H9 (cell line): ENCODE measurements around the gene FNIP1. TPM values are rescaled to one million over a fixed set of nuclear protein-coding genes. Genes with fewer than 3 reads are reported as not detected.

ENCODE experiments used
- DNase-seq: peaks from one replicate; pipeline ENCODE4 v3.0.0-alpha.2; 2017
- H2AFZ ChIP-seq: one replicate; pipeline ENCODE4 v1.6.1; 2013; ENCODE audit warnings: mild to moderate bottlenecking, low read length, control low read depth, moderate library complexity
- H2AK5ac ChIP-seq: 2 replicates; pipeline ENCODE4 v1.6.1; 2013; ENCODE audit warnings: low read length, control low read depth, mixed read lengths; ENCODE audit not compliant: insufficient read length
- H2BK120ac ChIP-seq: one replicate; pipeline ENCODE4 v1.6.1; 2013; ENCODE audit warnings: low read depth, mild to moderate bottlenecking, low read length, control low read depth, inconsistent platforms; ENCODE audit not compliant: poor library complexity, severe bottlenecking
- H2BK12ac ChIP-seq: 2 replicates; pipeline ENCODE4 v1.6.1; 2013; ENCODE audit warnings: low read length, control low read depth, mixed read lengths, low read depth; ENCODE audit not compliant: insufficient read length
- H2BK15ac ChIP-seq: 2 replicates; pipeline ENCODE4 v1.6.1; 2013; ENCODE audit warnings: low read depth, low read length, control low read depth
- H2BK20ac ChIP-seq: one replicate; pipeline ENCODE4 v1.6.1; 2013; ENCODE audit warnings: low read depth, mild to moderate bottlenecking, low read length, control low read depth, inconsistent platforms; ENCODE audit not compliant: poor library complexity, severe bottlenecking
- H2BK5ac ChIP-seq: 2 replicates; pipeline ENCODE4 v1.6.1; 2013; ENCODE audit warnings: low read length, control low read depth, mixed read lengths; ENCODE audit not compliant: insufficient read length
- H3K14ac ChIP-seq: 2 replicates; pipeline ENCODE4 v1.6.1; 2013; ENCODE audit warnings: low read length, control low read depth; ENCODE audit not compliant: insufficient read depth
- H3K18ac ChIP-seq: 2 replicates; pipeline ENCODE4 v1.6.1; 2013; ENCODE audit warnings: low read depth, mild to moderate bottlenecking, mixed read lengths, low read length, control low read depth; ENCODE audit not compliant: insufficient read length
- H3K23ac ChIP-seq: 2 replicates; pipeline ENCODE4 v1.6.1; 2013; ENCODE audit warnings: low read length, control low read depth, mixed read lengths, low read depth; ENCODE audit not compliant: insufficient read length
- H3K23me2 ChIP-seq: 2 replicates; pipeline ENCODE4 v1.6.1; 2013; ENCODE audit warnings: low read depth, mild to moderate bottlenecking, mixed read lengths, low read length, control low read depth; ENCODE audit not compliant: insufficient read length, poor library complexity, severe bottlenecking
- H3K27ac ChIP-seq: 2 replicates; pipeline ENCODE4 v1.5.1; 2013; ENCODE audit warnings: low read length, control low read depth, mixed read lengths, low read depth; ENCODE audit not compliant: insufficient read length
- H3K27me3 ChIP-seq: 2 replicates; pipeline ENCODE4 v1.6.1; 2013; ENCODE audit warnings: low read length, control low read depth, inconsistent platforms; ENCODE audit not compliant: insufficient read depth
- H3K4ac ChIP-seq: 2 replicates; pipeline ENCODE4 v1.6.1; 2013; ENCODE audit warnings: low read depth, mild to moderate bottlenecking, control low read depth, inconsistent platforms, low read length, moderate library complexity
- H3K4me1 ChIP-seq: 2 replicates; pipeline ENCODE4 v1.6.1; 2013; ENCODE audit warnings: low read length, control low read depth, inconsistent platforms; ENCODE audit not compliant: insufficient read depth
- H3K4me2 ChIP-seq: 2 replicates; pipeline ENCODE4 v1.6.1; 2013; ENCODE audit warnings: low read length, control low read depth, mixed read lengths; ENCODE audit not compliant: insufficient read length, insufficient read depth
- H3K56ac ChIP-seq: 2 replicates; pipeline ENCODE4 v1.6.1; 2013; ENCODE audit warnings: low read depth, mild to moderate bottlenecking, mixed read lengths, low read length, control low read depth; ENCODE audit not compliant: insufficient read length
- H3K79me1 ChIP-seq: 2 replicates; pipeline ENCODE4 v1.6.1; 2013; ENCODE audit warnings: low read depth, mild to moderate bottlenecking, moderate library complexity, low read length, control low read depth, inconsistent platforms; ENCODE audit not compliant: insufficient read depth, poor library complexity, severe bottlenecking
- H3K79me2 ChIP-seq: 2 replicates; pipeline ENCODE4 v1.6.1; 2013; ENCODE audit warnings: low read length, control low read depth, inconsistent platforms; ENCODE audit not compliant: insufficient read depth
- H3K9ac ChIP-seq: 2 replicates; pipeline ENCODE4 v1.6.1; 2013; ENCODE audit warnings: low read length, control low read depth, mixed read lengths; ENCODE audit not compliant: insufficient read length; ENCODE audit errors: extremely low read depth
- H3K9me3 ChIP-seq: one replicate; pipeline ENCODE4 v1.6.1; 2013; ENCODE audit warnings: low read depth, low read length, inconsistent platforms; ENCODE audit not compliant: control insufficient read depth
- H3T11ph ChIP-seq: one replicate; pipeline ENCODE4 v1.6.1; 2013; ENCODE audit warnings: mild to moderate bottlenecking, low read length, control low read depth, inconsistent platforms
- H4K20me1 ChIP-seq: one replicate; pipeline ENCODE4 v1.6.1; 2013; ENCODE audit not compliant: control insufficient read depth, insufficient read length, insufficient read depth
- H4K5ac ChIP-seq: 2 replicates; pipeline ENCODE4 v1.6.1; 2013; ENCODE audit warnings: low read depth, mild to moderate bottlenecking, mixed read lengths, low read length, control low read depth; ENCODE audit not compliant: insufficient read length
- H4K8ac ChIP-seq: replicated peaks from 2 replicates; pipeline ENCODE4 v1.6.1; 2013; ENCODE audit warnings: low read length, control low read depth, mixed read lengths, low read depth; ENCODE audit not compliant: insufficient read length
- H4K91ac ChIP-seq: 2 replicates; pipeline ENCODE4 v1.6.1; 2013; ENCODE audit warnings: low read depth, mild to moderate bottlenecking, moderate library complexity, mixed read lengths, low read length, control low read depth; ENCODE audit not compliant: insufficient read length
- H3K27ac Mint-ChIP-seq, 3 experiments: 2 replicates in 2 of 3; 3 replicates in 1 of 3; pipeline ENCODE4 v1.8.0; 2020 to 2021; ENCODE audit warnings: mixed read lengths in 3 of 3, mild to moderate bottlenecking in 1 of 3, moderate library complexity in 1 of 3
- H3K27me3 Mint-ChIP-seq: 2 replicates; pipeline ENCODE4 v1.8.0; 2021; ENCODE audit warnings: low read depth, mild to moderate bottlenecking, moderate library complexity, mixed read lengths
- H3K36me3 Mint-ChIP-seq, 3 experiments: 2 replicates in 2 of 3; 3 replicates in 1 of 3; pipeline ENCODE4 v1.8.0; 2020 to 2021; ENCODE audit warnings: low read depth in 3 of 3, mixed read lengths in 3 of 3; ENCODE audit not compliant: insufficient read depth in 1 of 3
- H3K4me1 Mint-ChIP-seq, 2 experiments: 2 replicates each; pipeline ENCODE4 v1.8.0; 2020; ENCODE audit warnings: mixed read lengths in 2 of 2
- H3K4me3 Mint-ChIP-seq, 2 experiments: 2 replicates in 1 of 2; 3 replicates in 1 of 2; pipeline ENCODE4 v1.8.0; 2020 to 2021; ENCODE audit warnings: mild to moderate bottlenecking in 2 of 2, mixed read lengths in 2 of 2, moderate library complexity in 1 of 2
- H3K9me3 Mint-ChIP-seq, 2 experiments: 2 replicates in 1 of 2; 3 replicates in 1 of 2; pipeline ENCODE4 v1.8.0; 2020; ENCODE audit warnings: mild to moderate bottlenecking in 2 of 2, mixed read lengths in 2 of 2, moderate library complexity in 1 of 2
- CTCF ChIP-seq: fragments of 200-600 bp; sonication (generic); conservative IDR thresholded peaks from 3 replicates; pipeline ENCODE4 v1.8.0; 2021; ENCODE audit warnings: antibody characterized with exemption, mild to moderate bottlenecking
- WGBS: extraction: QIAGEN DNeasy Blood & Tissue Kit; methylation state at CpG from one replicate; pipeline ENCODE4 v1.1.7; 2013; ENCODE audit warnings: missing lambda C conversion rate, low lambda C conversion rate, mixed read lengths; ENCODE audit not compliant: insufficient read length; ENCODE audit errors: extremely low coverage; 5-methylcytosine and 5-hydroxymethylcytosine counted together
- total RNA-seq: library from RNA; stranded (reverse); gene quantifications from 2 replicates; pipeline ENCODE4 v1.2.1, GENCODE V29; 2021

FNIP1 gene
- total RNA-seq, 1 experiment from 2014 or later: 13.4 TPM

DNA sequence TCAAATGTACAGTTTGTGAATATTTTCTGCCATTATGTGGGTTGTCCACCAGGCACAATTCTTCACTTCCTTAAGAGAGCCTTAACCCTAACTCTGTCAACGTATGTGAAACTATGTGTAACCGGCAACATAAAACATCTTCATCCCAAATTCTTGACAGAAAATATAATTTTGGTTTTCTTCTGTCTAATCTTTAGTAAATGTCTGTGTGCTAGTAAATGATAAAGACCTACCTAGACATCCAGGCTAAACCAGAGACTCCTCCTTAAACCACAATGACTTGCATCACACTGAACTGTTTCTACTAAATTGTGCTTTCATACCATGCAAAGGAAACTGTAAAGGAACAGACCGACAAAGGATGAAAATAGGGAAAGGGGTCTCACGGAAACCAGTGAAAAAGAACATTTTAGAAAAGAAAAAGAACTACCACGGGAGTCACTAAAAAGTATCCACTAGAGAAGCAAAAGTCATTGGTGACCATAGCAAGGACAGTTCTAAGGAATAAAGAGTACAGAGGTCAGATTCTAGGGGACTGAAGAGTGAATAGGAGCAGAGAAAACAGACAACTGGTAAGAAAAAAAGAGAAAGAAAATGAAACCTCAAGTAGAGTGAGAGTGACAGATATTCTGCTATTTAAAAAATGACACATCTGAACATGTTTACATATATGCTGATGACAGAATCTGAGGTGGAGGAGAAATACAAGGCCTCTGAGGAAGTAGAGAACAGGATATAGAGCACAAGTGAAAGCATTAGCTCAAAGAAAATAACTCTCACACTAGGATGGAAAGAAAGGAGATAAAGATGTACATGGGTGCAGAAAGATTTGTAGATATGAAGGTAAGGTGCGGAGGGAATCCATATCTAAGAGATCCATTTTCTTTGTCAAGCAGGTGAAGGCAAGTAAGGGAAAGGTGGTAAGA lies 49.4 kb downstream of the FNIP1 start:
- no peak for DNase-seq
- Mint-ChIP-seq H3K4me1 (peaks cover 6 to 7% of the 10 kb centered on the region in 2 experiments), H3K4me3 (no peak overlapping the region), H3K27ac (no peak overlapping the region), H3K27me3 (no peaks in the 10 kb centered on the region), H3K36me3 (peaks cover 0 to 8% (median 0%) of the 10 kb centered on the region in 3 experiments; a peak in 3 of 7 replicates), H3K9me3 (no peaks in the 10 kb centered on the region)
- H4K5ac ChIP-seq: no peak overlapping the region
- no peak overlapping the region for H4K8ac ChIP-seq
- no peak overlapping the region for H2BK20ac ChIP-seq
- no peak overlapping the region for H4K91ac ChIP-seq
- H3K27me3 ChIP-seq: no peaks in the 10 kb centered on the region
- WGBS: no CpG with 5 or more reads among the region's 6 CpGs
- H2AFZ ChIP-seq: no peak overlapping the region
- H2BK120ac ChIP-seq: no peak overlapping the region
- H2AK5ac ChIP-seq: no peak overlapping the region
- H3K79me2 ChIP-seq: no peaks in the 10 kb centered on the region
- H2BK15ac ChIP-seq: no peak overlapping the region
- H4K20me1 ChIP-seq: no peaks in the 10 kb centered on the region
- H3K4ac ChIP-seq: no peak overlapping the region
- H3K9ac ChIP-seq: no peak overlapping the region
- H3K23ac ChIP-seq: no peak overlapping the region
- no peaks in the 10 kb centered on the region for H3K9me3 ChIP-seq
- no peak overlapping the region for H3K4me2 ChIP-seq
- no peaks in the 10 kb centered on the region for H3K23me2 ChIP-seq
- no peak overlapping the region for H3K27ac ChIP-seq
- no peak overlapping the region for H3K18ac ChIP-seq
- peaks cover 4% of the 10 kb centered on the region for H3K79me1 ChIP-seq
- no peak overlapping the region for H3K56ac ChIP-seq
- no peak for TF ChIP-seq CTCF
- no peak overlapping the region for H3T11ph ChIP-seq
- H3K14ac ChIP-seq: no peak overlapping the region
- H3K4me1 ChIP-seq: peaks cover 4% of the 10 kb centered on the region; the same call in 1 of the 2 replicates
- no peak overlapping the region for H2BK5ac ChIP-seq
- H2BK12ac ChIP-seq: no peak overlapping the region
